GM21529 (cell line): ENCODE measurements around the gene SEBOX.

ENCODE experiments used
- ATAC-seq: cut with Tn5 transposase; IDR thresholded peaks from one replicate; pipeline ENCODE4 v1.9.1; 2021; ENCODE audit not compliant: unreplicated experiment

The SEBOX gene, protein sequence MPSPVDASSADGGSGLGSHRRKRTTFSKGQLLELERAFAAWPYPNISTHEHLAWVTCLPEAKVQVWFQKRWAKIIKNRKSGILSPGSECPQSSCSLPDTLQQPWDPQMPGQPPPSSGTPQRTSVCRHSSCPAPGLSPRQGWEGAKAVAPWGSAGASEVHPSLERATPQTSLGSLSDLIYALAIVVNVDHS

DNA sequence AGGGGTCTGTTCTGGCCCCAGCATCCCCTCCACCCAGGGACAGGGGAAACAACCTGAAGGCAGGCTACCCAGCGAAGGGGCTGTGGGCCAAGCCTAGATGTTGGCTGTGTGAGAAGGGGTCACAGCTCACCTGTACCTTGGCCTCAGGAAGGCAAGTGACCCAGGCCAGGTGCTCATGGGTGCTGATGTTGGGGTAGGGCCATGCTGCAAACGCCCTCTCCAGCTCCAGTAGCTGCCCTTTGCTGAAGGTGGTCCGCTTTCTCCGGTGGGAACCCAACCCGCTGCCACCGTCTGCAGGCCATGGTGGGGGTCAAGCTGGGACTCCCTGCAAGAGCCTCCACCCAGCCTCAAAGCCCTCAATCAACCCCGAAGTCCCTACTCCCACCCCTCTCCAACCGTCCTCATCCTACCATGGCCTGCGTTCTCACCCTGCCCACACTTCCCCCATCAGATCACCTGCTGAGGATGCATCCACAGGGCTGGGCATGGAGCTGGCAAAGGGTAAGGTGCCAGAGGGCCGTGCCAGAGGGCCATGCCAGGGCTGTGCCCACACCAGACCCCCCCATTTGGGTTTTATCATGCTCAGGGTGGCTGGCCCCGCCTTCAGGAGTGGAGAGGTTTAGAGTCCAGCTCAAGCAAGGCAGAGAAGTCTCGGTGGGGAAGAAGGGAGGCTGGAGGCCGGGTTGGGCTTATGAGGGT, at the start of gene SEBOX:
TSS of gene SEBOX (minus strand) at position 535 of the 699 bp plus-strand sequence. CDS start at position 487, 48 bp downstream.
- no peak for ATAC-seq

DNA sequence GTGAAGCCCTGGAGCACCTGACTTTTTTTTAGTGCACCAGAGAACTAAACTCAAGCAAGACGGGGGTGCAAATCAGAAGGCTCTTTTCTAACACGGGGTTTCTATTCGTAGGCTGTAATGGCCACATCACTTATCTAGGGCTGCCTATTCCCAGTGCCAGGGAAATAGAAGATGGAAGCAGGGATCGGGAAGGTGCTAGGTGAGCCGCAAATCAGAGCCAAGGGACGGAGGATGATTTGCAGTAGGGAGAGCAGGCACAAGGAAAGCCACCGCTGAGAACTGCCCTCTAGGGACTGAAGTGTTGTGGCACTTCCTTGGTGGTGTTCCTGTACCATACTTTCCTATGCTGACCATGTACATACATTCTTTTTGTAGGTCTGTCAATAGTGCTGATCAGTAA, 48.8 kb upstream of the SEBOX start:
- no peak for ATAC-seq

DNA sequence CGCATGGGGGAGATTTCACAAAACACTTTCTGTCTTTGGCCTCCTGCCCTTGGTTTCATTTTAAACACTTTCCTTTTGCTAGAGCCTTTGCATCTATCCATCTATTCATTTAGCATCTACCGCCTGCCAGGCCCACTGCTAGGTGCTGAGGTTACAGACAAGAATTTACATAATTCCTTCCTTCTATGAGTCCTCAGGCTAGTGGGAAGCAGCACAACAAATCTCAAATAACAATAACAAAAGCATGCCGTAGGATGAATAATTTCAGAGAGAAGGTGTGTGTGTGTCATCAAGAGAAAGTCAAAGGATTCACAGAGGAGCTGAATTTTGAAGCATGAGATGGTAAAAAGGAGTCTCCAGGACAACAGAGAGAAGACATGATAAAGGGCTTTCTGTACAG, 47.1 kb upstream of the SEBOX start:
- no peak for ATAC-seq

DNA sequence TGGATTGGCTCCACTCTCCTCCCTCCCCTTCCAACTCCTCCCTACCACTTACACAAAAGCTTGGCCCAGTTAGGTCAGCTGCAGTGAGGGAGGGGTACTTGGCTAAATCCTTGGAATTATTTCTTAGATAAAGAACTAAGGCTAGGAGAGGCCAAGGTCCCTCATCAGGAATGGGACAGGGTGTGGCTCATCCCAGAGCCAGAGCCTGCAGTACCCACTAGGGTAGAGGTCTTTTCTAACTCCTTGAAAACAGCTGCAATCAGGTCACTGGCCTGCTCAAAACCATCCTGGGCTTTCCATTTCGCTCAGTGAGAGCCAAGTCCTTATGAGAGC, 42.9 kb upstream of the SEBOX start:
- no peak for ATAC-seq

DNA sequence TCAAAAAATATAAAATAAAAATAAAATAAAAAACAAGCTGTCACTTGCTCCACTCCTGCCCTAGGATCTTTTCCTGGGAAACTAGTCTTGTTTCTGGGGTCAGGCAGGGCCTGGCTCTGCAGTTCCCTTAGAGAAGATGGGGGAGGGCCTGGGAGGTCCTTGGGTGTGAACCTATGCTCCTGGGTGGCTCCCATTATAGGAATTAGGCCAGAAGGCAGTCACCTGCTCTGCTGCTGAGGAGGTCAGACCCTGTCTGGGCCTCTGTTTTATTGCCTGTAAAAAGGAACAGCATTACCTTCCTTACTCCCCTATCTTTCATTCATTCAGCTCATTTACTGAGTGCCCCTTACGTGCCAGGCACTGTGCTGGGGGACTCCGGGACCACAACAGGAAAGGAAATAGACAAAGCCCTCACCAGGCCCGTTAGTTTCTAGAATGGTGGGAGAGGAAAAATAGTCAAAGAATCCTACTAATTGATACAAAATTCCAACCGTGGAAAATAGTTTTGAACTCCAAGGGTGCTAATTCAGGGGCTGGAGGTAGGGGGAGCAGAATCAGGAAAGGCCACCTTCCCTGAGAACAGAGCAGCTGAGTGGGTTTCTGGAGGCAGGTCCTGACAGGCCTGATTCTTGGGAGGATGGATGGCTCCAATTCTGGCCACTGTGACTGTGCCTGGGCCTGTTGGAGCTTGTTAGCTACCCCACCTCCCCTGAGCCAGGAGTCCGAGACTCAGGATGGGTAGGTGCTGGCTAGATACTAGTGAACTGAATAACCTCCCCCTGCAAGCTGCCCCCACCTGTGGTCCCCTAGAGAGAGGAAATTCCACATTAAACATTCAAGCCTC, 42.4 kb upstream of the SEBOX start:
- ATAC-seq: no peak

DNA sequence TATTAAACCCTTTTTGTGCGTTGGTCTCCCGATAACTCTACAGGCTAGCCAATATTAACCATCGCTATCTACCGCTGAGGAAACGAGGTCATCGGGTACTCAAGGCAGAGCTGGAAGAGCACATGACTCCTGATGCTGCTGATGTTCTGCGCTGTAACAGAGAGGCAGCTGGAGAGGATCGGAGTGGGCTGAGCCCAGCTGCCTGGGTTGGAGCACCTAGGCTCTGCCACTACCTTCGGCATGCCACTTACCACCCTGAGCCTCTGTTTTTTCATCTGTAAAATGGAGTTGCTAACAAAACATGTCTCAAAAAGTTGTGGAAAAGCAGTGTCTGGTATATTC, 41.4 kb upstream of the SEBOX start:
- no peak for ATAC-seq

DNA sequence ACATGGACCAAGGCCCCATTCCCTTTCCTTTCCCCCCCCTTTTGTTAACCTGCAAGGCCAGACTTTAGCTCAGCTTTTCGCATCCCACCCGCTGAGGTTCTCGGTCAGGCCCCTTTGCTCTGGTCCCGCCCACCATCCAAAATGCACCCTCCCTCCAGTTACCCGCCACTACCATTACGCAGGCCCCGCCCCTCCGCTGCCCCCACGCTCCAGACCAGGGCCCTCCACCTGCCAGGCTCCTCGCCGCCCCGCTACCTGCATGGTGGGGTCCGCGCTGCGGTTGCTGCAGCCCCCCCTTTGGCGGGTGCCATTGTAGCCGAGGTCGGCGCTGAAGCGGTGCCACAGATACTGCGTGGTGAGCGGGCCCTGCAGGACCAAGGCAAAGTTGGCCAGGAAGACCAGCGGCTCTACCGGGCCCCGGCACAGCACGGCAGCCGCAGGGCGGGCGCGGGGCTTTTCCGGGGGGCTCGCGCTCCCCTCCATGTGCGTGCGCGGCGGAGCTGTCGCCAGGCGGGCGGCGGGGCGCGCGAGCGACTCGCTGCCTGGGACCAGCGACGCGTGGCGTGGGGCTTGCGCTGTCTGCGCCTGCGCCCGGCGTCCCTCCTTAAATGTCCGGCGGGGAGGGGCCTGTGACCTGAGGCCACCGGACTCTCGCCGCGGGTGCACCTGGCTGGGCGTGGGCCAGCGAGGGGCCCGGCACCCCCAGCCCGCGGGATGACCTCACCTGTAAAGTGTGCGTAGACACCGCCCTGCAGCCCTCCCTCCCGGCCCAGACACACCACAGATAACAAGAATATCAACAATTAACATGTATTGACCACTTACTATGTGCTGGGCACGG, 40.9 kb upstream of the SEBOX start, which contains the start of gene SLC46A1:
TSS of gene SLC46A1 (minus strand) at position 581 of the 841 bp plus-strand sequence. CDS start at position 483, 98 bp downstream.
- peak; percentile 71 for ATAC-seq

DNA sequence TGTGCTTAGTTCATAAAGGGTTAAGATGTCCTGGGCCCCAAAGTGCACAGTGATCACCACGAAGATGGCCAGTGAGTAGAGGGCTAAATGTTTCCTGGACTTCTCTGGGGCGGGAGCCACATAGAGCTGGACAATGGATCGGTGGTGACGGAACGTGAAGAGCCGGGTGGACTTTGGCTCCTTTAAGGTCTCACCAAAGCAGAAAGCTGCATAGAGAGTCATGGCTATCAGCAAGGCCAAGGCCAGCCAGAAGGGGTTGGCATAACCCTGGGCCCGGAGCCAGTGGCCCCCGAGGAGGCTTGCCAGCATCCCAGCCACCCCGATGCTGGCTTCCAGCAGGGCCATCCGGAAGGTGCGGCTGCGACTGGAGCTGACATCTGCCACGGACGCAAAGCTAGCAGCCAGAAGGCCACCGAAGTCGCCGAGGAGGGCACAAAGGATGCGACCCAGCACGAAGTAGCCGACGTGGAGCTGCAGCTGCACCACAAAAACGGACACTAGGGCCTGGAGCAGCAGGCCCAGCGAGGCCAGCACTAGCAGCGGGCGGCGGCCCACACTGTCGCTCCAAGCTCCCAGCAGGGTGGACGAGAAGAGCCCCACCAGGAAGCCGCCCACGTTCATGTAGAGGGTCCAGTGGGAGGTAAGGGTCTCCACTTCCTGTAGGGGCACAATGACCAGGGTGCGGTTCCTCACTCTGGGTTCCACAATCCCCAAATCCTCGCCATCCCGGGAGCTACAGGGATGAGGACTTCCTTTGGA, 40.0 kb upstream of the SEBOX start:
- ATAC-seq: no peak

DNA sequence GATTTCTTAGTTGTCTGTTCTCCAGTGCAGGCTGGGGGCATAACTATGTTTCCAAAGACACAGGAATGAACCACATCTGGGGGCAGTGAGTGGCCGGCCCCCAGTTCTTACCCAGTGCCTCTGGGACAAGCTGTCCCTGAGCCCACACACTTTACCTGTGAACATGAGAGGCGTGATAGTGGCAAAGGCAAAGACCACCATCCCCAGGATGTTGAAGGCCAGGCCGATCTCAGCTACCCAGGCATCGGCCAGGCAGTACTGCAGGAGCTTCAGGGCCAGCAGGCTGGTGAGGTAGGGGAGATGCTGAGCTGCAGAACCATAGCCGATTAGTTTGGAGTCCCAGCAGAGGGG, 39.4 kb upstream of the SEBOX start:
- ATAC-seq: no peak

DNA sequence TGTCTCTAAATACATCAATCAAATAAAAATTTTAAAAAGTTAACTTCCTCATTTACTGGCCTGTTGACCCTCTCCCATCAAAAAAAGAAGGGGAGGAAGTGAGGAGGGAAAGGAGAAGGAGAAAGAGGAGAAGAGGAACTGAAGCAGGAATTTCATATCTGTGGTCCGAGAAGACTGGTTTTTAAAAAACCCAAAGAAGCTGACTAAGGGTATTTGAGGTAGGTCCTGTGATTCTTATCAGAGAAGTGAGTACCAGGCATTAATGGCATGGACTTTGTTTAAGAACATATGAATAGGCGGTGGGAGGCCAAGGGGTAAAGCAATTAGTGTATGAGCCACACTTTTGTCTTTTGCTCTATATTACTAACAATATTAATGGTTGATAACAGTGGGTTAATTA, 39.0 kb upstream of the SEBOX start:
- no peak for ATAC-seq

DNA sequence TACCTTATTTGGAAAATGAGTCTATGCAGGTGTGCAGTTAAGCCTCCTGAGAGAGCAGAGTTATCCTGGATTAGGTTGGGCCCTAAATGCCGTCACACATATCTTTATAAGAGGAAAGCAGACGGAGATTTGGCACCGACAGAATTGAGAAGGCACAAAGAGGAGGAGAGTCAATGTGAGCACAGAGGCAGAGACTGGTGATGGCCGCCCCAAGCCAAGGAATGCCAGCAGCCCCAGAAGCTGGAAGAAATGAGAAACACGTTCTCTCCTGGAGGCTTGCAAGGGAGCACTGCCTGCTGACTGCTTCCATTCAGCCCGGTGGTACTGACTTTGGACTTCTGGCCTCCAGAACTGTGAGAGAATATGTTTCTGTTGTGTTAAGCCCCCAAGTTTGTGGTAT, 37.8 kb upstream of the SEBOX start:
- no peak for ATAC-seq

DNA sequence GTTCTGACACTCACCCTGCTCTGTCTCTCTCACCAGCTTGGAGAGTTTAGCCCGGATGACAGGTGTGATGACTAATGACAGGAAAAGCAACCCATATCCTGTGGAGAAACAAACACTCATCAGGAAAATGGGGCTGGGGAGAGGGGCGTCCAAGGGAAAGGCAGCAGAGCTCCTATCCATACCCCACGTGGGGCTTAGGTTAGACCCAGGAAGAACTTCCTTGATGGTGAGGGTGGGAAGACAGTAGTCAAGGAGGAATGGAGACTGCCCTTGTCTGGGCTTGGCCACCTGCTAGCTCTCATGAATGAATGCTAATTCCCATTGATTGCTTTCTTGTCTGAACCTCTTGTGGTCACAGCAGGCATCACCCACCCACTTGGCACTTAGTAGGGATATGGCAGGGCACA, 37.2 kb upstream of the SEBOX start:
- no peak for ATAC-seq

DNA sequence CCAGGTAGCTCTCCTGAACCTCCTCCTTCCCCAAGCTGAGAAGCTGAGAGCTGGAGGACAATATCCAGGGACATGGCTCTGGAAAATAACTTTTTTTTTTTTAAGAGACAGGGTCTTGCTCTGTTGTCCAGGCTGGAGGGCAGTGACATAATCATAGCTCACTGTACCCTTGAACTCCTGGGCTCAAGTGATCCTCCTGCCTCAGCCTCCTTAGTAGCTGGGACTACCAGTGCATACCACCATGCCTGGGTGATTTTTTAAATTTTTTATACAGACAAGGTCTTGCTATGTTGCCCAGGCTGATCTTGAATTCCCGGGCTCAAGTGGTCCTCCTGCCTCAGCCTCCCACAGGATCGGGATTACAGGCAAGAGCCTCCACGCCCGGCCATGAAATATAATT, 34.8 kb upstream of the SEBOX start:
- ATAC-seq: no peak

DNA sequence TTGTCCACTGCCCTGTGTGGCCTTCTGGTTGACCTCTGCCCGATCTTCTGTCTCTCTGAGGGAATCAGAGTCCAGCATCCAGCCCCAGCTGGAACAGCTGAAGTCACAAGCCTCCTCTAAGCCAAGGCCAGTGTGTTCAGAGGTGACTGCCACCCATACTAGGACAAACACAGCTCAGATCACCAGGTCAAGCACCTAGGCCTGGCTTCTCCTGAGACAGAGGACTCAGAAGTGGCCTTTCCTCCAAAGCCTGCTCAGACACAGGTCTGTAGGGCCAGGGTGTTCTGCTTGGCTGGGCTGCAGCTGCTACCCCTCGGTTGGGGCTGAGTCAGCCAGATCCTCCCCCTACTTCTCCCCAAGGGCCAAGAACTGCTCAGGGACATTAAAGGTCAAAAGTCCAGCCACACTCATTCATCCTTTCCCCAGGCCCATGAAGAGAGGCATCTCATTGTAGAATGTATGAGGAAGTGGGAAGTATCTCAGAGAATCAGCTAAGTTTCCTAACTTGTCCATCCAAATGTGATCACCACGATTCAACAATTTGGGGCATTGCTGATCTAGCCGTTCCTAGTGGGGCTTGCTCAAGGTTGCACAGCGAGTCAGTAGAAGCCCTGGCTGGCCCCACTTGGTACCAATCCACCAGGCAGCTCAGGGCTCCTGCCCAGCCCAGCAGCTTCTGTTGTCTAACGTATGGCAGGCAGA, 33.4 kb upstream of the SEBOX start:
- ATAC-seq: no peak

DNA sequence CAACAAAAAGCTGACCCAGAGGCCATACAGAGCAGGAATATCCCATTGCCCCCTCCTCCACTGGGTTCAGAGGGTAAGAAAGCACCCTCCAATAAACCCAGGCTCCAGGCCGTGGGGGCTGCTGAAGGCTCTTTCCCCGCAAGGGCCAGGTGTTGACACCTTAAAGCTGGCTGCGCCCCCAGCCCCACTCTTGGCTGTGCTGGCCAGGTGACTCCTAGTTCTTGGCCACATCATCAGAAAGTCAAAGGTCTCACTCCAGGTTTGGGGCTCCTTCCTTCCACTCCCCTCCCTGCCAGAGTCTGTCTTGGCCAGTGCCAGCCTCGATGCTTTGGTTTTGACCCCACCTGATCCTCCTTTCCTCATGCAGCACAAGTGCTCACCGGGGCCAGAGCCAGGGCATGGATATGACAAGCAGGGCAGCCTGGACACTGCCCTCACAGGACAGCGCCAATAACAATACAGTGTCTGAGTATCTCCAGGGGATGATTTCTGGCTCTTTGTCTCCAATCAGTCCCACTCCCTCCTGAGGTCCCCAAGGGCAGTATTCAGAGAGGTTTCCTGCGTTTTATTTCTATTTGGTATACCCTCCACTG, 32.8 kb upstream of the SEBOX start:
- ATAC-seq: no peak

DNA sequence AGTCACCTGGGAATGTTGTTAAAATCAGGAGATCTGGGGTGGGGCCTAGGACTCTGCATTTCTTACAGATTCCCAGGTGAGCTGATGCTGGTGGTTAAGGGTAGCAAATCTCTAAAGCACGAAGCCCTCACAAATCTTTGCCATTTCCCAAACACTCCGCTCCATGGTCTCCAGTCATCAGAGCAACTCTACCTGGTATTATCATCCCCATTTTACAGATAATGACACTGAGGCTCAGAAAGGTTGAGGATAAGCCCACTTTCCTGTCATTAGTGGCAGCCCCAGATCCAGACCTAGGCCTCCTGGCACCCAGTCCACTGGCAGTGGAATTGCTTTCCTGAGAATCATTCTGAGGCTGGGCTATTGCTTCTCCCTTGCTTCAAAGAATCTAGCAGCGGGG, 32.3 kb upstream of the SEBOX start:
- ATAC-seq: no peak

DNA sequence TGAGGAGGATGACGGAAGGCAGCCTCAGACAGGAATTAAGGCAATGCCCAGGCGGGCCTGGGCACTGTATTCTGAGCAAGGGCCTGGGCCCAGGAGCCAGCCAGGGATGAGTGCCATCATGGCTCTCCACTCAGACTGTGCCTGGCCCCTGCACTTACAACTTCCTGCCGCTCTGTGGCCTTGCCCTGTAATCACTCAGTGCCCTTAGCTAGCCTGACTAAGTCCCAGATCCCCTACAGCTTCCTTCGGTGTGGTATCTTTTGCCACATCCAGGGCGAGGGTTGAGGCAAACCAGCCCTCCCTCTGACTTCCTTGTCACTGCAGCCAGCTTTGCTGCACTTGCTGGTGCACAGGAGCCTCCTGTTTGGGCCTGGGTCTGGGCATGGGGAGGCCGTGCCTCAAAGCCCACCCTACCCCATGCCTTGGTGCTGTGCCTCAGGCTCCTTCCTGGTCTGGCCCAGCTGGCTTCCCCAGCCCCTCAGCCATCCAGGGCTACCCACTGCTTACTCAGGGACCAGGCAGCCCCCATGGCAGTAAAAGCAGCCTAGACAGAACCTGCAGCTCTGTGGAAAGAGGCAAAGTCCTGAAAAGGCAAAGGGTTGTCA, 31.7 kb upstream of the SEBOX start:
- ATAC-seq: no peak

DNA sequence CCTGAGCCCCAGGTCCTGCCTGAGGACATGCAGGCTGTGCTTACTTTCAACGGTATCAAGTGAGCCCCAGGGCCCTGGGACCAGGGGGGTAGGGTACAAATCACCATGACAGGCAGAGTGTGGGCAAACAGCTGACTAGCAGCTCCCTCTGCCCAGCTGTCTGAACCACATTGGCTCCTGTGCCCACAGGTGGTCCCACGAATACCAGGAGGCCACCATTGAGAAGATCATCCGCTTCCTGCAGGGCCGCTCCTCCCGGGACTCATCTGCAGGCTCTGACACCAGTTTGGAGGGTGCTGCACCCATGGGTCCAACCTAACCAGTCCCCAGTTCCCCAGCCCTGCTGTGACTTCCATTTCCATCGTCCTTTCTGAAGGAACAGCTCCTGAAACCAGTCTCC, 31.0 kb upstream of the SEBOX start:
- no peak for ATAC-seq

DNA sequence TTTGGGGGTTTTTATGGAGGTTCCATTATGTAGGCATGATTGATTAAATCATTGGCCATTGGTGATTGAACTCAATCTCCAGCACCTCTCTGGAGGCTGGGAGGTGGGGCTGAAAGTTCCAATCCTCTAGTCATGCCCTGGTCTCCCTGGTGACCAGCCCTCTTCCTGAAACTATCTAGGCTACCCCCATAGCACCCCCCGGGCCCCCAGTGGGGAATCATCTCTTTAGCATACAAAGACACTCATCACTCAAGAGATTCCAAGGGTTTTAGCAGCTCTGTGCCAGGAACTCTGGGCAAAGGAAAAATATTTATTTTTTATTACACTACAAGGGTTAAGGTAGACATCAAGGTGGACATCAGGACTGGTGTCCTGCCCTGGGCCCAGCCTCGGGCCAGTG, 30.4 kb upstream of the SEBOX start:
- no peak for ATAC-seq
